Smooth muscle cell of the brain vasculature (primary cell): ENCODE results near the gene KCTD17.

Source experiments
- DNase-seq: peaks from one replicate; pipeline ENCODE4 v3.0.0-alpha.2; 2012; ENCODE audit warnings: low read depth, low spot score

Gene KCTD17

GRCh38 chr22:37021041-37021440, 30.5 kb upstream of the KCTD17 start:
- no peak for DNase-seq

- no peak for DNase-seq
Observed at GRCh38 chr22:37021710-37022482, 29.6 kb upstream of the KCTD17 start.

- DNase-seq = no peak
Observed at GRCh38 chr22:37022483-37023337, 28.8 kb upstream of the KCTD17 start.

- DNase-seq = no peak
Observed at GRCh38 chr22:37023743-37024338, 27.7 kb upstream of the KCTD17 start.

GRCh38 chr22:37024339-37025157, 27.0 kb upstream of the KCTD17 start:
- no peak for DNase-seq

GRCh38 chr22:37025500-37026070, 26.0 kb upstream of the KCTD17 start:
- no peak for DNase-seq

- no peak for DNase-seq
Observed at GRCh38 chr22:37026325-37026724, 25.2 kb upstream of the KCTD17 start.

GRCh38 chr22:37027556-37027955, 24.0 kb upstream of the KCTD17 start:
- DNase-seq = no peak

- DNase-seq = no peak
Observed at GRCh38 chr22:37028692-37029674, 22.6 kb upstream of the KCTD17 start.

- DNase-seq = no peak
Observed at GRCh38 chr22:37030560-37031281, 20.8 kb upstream of the KCTD17 start.

- DNase-seq = no peak
Observed at GRCh38 chr22:37032134-37032534, 19.4 kb upstream of the KCTD17 start.

GRCh38 chr22:37032535-37033460, 18.7 kb upstream of the KCTD17 start:
- no peak for DNase-seq

GRCh38 chr22:37033605-37034430, 17.7 kb upstream of the KCTD17 start:
- no peak for DNase-seq

GRCh38 chr22:37036655-37037377, 14.7 kb upstream of the KCTD17 start:
- DNase-seq = no peak

GRCh38 chr22:37037669-37038068, 13.9 kb upstream of the KCTD17 start:
- DNase-seq = no peak

GRCh38 chr22:37039466-37039865, 12.1 kb upstream of the KCTD17 start:
- DNase-seq = no peak
